ENCODE data around the gene PRAF2.
A peak's percentile ranks its signal among the peaks of the same experiment; 100 is the strongest.

Gene PRAF2

GRCh38 chrX:49041744-49042580 is 31.8 kb downstream of the PRAF2 start:
- no peak for DNase-seq

GRCh38 chrX:49040376-49040955 is 33.3 kb downstream of the PRAF2 start:
- no peak for DNase-seq

- peak; percentile 61 for DNase-seq
These were observed 34.0 kb downstream of the PRAF2 start for GRCh38 chrX:49039598-49040375.

GRCh38 chrX:49037883-49038475 is 35.8 kb downstream of the PRAF2 start:
- no peak for DNase-seq

GRCh38 chrX:49030283-49030682 is 43.5 kb downstream of the PRAF2 start:
- DNase-seq: no peak

GRCh38 chrX:49029876-49030275 is 43.9 kb downstream of the PRAF2 start:
- DNase-seq: no peak
